Stimulated activated CD8-positive, alpha-beta memory T cell treated with anti-CD3 and anti-CD28 coated beads, Interleukin-7, amount 100 ng/mL, for 48 hours (primary cell): Measurements from ENCODE around the gene ABCA1.
"Not testable (repeated sequence)": the region's sequence is repeated elsewhere in the genome, so short reads cannot be mapped to it uniquely, and the experiment has no call there.

Experiments used
- DNase-seq, 2 donors: peaks; one replicate each; pipeline ENCODE4 v3.0.0-alpha.2; 2020; ENCODE audit warnings: low read depth in 1 of 2; ENCODE audit errors: extremely low read depth in 1 of 2

The ABCA1 gene

GRCh38 chr9:104774831-104775573, 153.0 kb downstream of the ABCA1 start:
- DNase-seq, result no peak

- no peak for DNase-seq
Observed at GRCh38 chr9:104774132-104774531, 153.8 kb downstream of the ABCA1 start.

- DNase-seq, result no peak
Observed at GRCh38 chr9:104772714-104773510, 155.0 kb downstream of the ABCA1 start.

GRCh38 chr9:104769655-104770054, 158.3 kb downstream of the ABCA1 start:
- no peak for DNase-seq

GRCh38 chr9:104769029-104769428, 158.9 kb downstream of the ABCA1 start:
- DNase-seq, result not testable (repeated sequence)

- DNase-seq, result no peak
Observed at GRCh38 chr9:104767507-104767906, 160.4 kb downstream of the ABCA1 start.

- no peak for DNase-seq
Observed at GRCh38 chr9:104766025-104766424, 161.9 kb downstream of the ABCA1 start.

- DNase-seq, result no peak
Observed at GRCh38 chr9:104765138-104765537, 162.8 kb downstream of the ABCA1 start.

GRCh38 chr9:104758974-104759373, 169.0 kb downstream of the ABCA1 start:
- DNase-seq, result no peak

GRCh38 chr9:104750185-104750767, 177.7 kb downstream of the ABCA1 start:
- DNase-seq, result no peak

GRCh38 chr9:104748359-104749031, 179.5 kb downstream of the ABCA1 start:
- no peak for DNase-seq

- DNase-seq, result peak; percentile 72 to 75
Observed at GRCh38 chr9:104747565-104748358, 180.2 kb downstream of the ABCA1 start, which contains the start of gene NIPSNAP3A. Gene NIPSNAP3A, plus strand, starts transcription at chr9:104747683. Its CDS starts 110 bp downstream, at chr9:104747793.

GRCh38 chr9:104747245-104747564, 180.8 kb downstream of the ABCA1 start:
- no peak for DNase-seq

GRCh38 chr9:104746798-104747197, 181.2 kb downstream of the ABCA1 start:
- DNase-seq, result no peak

- no peak for DNase-seq
Observed at GRCh38 chr9:104746285-104746684, 181.7 kb downstream of the ABCA1 start.

GRCh38 chr9:104745852-104746251, 182.1 kb downstream of the ABCA1 start:
- no peak for DNase-seq

- no peak for DNase-seq
Observed at GRCh38 chr9:104743376-104743985, 184.5 kb downstream of the ABCA1 start.

- no peak for DNase-seq
Observed at GRCh38 chr9:104740621-104741020, 187.3 kb downstream of the ABCA1 start.

- no peak for DNase-seq
Observed at GRCh38 chr9:104738452-104738851, 189.5 kb downstream of the ABCA1 start.
